Fibroblast of lung (primary cell): ENCODE results near the gene CUL2.
"Not testable (repeated sequence)": the region's sequence is repeated elsewhere in the genome, so short reads cannot be mapped to it uniquely, and the experiment has no call there.

ENCODE experiments used
- EZH2 ChIP-seq: IDR thresholded peaks from 2 replicates; pipeline ENCODE4 v1.5.1; 2012; ENCODE audit warnings: low read length, control low read depth, mild to moderate bottlenecking; ENCODE audit errors: missing control alignments
- TF ChIP-seq, protein P1 (sequence below), 2 donors: IDR thresholded peaks in 1 of 2; conservative IDR thresholded peaks in 1 of 2; 1 replicate in 1 of 2; 2 replicates in 1 of 2; pipeline ENCODE4 v1.5.1; 2011 to 2012; ENCODE audit warnings: low read length in 2 of 2, control low read depth in 1 of 2, inconsistent platforms in 1 of 2, low read depth in 1 of 2, mild to moderate bottlenecking in 1 of 2

DNA sequence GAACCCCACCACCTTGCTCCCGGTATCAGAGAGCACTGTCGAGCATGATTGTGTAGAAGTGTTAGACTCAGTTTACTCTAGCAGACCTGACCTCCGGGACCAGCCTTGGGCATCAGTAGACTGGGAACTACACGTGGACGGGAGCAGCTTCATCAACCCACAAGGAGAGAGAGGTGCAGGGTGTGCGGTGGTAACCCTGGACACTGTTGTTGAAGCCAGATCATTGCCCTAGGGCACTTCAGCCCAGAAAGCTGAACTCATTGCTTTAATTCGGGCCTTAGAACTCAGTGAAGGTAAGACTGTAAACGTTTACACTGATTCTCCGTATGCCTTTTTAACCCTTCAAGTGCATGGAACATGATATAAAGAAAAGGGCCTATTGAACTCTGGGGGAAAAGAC is 117.0 kb downstream of the CUL2 start:
- TF ChIP-seq, protein P1, sequence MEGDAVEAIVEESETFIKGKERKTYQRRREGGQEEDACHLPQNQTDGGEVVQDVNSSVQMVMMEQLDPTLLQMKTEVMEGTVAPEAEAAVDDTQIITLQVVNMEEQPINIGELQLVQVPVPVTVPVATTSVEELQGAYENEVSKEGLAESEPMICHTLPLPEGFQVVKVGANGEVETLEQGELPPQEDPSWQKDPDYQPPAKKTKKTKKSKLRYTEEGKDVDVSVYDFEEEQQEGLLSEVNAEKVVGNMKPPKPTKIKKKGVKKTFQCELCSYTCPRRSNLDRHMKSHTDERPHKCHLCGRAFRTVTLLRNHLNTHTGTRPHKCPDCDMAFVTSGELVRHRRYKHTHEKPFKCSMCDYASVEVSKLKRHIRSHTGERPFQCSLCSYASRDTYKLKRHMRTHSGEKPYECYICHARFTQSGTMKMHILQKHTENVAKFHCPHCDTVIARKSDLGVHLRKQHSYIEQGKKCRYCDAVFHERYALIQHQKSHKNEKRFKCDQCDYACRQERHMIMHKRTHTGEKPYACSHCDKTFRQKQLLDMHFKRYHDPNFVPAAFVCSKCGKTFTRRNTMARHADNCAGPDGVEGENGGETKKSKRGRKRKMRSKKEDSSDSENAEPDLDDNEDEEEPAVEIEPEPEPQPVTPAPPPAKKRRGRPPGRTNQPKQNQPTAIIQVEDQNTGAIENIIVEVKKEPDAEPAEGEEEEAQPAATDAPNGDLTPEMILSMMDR (conservative IDR thresholded peaks at IDR 0.05 in 1 of 2, IDR thresholded peaks at IDR 0.05 in 1 of 2; ENCODE audit: low read depth in 1 of 2, low read length in 2 of 2), result not testable (repeated sequence)
- not testable (repeated sequence) for TF ChIP-seq EZH2
